NCI-H748 (cell line): ENCODE results near the gene SLC2A4.

Experiments
- DNase-seq: peaks from one replicate; lab custom pipeline; 2025; ENCODE audit not compliant: unreplicated experiment; lab: John Stamatoyannopoulos, UW

Gene SLC2A4

DNA sequence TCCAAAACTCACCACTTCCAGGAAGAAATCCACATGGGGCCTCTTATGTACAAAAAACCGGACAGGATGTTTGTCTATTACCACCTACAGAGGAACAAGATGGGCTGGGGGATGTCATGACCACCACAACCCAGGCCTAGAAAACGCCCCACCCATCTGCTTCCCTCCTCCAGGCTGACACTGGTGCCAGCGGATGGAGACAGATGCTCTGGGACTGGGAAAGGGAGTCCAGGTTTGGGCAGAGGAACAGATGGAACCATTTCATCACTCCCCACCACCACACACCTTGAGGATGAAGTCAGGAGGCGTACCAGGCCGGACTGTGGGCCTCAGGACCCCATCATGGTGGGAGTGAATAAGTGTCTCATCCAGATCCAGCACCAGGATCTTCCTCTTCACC lies 34.7 kb upstream of the SLC2A4 start:
- no peak for DNase-seq

DNA sequence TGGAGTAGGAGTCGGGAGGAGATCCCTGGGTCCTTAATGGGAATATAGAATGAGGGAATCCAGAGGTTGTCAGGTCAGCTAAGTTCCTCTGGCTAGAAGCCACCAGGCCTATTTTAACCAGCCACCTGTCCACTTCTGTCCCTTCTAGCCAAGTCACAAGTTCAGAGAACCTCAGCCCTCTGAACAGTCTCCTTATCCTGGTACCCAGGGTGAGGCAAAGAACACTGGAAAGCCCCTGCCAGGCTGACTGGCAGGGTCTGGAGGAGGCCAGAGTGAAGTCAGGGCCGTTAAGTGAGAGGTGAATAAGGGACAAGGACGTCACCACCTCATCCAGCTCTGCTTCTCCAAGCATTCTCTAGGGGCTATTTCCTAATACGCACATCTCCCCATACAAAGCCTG lies 32.7 kb upstream of the SLC2A4 start:
- DNase-seq, result no peak

DNA sequence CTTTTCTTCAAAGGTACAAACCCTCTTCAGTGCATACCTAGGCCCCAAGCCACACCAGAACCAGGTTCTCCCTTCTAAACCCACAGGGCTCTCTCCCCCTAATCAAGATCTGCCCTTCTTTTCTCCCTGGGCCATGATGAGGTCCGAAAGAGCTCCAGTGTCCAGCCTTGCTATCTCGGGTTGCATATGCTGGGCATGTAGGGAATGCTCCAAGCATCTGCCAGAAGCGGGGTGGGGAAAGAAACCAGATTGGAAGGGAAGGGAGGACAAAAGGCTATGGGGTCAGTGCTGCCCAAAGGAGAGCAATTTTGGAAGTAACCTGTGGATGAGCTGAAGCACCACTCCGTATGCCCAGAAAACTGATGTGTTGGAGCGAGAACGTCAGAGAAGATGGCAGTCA lies 32.3 kb upstream of the SLC2A4 start:
- DNase-seq, result no peak

DNA sequence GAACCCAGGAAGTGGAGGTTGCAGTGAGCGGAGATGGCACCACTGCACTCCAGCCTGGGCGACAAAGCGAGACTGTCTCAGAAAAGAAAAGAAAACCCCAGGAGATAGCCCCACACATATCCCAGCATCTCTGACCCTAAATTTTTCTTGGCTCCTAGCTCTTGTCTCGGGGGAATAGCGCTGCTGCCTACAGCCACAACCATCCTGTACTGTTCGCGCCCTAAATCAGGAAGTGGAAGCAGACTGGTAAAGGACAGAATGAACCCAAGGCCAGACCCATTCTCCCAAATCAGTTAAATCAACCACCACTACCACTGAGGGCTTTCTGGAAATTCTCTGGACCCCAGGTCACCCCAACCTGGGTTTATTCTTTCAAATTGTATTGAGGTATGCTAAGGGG lies 31.7 kb upstream of the SLC2A4 start:
- DNase-seq, result no peak

DNA sequence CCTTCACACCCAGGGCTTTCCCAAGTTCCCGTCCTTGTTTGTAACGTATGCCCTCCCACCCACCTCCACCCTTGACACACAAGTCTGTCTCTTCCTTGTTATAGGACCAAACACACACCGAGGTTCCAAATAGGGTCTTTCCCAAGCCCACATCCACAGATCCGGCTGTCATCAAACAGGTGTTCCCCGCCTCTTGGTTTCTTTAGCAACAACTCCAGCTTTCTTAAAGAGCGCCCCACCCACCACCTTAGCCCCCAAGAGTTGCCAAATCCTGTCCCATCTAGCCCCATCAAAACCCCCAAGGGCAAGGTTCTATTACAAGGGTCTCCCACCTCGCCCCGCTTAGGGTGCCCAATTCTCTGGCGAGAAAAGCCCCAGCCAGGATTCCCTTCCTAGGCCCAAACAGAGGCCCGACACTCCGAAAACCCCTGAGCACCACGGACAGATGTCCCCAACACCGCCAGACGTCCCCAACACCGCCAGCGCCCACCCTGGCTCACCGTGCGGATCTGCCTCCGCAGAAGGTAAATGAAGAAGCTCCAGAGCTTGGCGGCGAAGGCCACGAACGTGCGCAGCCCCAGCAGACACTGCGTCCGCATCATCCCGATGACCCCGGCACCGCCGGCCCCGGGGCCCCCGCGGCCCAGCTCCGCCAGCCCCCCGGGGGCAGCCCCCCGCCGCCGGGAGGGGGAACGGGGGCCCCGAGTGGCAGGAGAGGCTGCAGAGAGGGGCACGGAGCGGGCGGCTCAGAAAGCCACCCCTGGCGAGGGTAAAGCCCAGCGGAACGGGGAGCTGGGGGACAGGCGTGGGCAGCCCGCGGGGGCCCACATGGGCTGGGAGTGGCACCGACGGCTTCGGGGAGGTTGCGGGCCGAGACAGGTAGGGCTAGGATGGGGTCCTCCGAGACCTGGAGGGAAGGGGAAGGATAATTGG lies 30.6 kb upstream of the SLC2A4 start:
- DNase-seq, result no peak

DNA sequence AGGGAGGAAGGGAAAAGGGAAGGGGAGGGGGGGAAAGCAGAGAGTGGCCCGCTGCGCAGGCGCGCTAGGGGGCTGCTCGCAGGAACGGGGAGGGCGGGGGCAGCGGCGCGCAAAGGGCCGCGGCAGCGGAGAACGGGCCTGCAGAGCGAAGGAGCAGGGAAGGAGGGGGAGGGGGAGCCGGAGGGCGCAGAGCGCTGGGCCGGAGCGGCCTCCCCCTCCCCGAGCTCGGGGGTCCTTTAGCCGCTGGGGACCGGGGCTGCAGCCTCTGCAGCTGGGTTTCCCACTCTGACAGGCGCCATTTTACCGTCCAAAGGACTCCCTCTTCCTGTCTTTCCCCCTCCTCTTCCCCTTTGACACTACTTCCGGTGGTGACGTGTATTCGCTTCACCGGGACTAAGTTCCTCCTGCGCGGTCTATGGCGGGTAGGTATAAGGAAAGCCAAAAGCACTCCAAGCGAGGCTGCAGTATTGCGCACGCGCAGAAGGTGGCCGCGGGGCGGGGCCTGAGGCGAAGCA lies 29.8 kb upstream of the SLC2A4 start, which contains the start of gene CTDNEP1:
Gene CTDNEP1, minus strand, starts transcription at position 74 of the 515 bp plus-strand sequence. CDS start 438 bp downstream, outside the sequence.
- DNase-seq, result peak; percentile 100

DNA sequence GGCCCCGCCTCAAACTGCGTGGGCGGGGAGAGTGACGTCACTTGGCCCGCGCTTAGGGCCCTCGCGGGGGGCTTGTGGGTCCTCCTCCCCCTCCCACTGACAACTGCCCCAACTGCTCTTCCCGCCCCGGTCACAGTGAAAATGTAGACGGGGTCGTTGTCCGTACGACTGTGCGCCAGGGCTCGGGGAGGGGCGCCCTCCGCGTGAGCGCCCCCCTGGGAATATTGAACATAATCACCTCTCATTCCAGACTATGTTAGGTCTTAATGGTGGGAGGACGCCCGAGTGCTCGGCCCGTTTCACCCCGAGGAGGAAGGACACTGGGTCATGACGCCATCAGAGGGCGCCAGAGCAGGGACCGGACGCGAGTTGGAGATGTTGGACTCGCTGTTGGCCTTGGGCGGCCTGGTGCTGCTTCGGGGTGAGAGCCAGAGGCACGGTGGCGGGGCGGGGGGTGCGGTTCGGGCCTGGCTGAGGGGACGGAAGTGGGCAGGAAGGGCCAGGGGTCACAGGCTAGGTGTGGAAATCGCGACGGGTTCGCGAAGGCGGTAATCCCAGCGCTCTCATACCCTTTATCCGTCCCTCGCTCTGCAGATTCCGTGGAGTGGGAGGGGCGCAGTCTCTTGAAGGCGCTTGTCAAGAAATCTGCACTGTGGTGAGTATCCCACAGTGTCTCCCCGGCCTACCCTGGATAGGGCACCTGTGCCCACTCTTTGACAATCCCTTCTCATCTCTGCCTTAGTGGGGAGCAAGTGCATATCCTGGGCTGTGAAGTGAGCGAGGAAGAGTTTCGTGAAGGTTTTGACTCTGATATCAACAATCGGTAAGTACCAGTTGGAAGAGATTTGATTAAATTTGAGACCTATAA lies 29.1 kb upstream of the SLC2A4 start, which contains the start of gene ELP5:
Gene ELP5, plus strand, starts transcription at position 40 of the 868 bp plus-strand sequence. Its CDS starts 336 bp downstream, at position 376.
- peak; percentile 97 for DNase-seq

DNA sequence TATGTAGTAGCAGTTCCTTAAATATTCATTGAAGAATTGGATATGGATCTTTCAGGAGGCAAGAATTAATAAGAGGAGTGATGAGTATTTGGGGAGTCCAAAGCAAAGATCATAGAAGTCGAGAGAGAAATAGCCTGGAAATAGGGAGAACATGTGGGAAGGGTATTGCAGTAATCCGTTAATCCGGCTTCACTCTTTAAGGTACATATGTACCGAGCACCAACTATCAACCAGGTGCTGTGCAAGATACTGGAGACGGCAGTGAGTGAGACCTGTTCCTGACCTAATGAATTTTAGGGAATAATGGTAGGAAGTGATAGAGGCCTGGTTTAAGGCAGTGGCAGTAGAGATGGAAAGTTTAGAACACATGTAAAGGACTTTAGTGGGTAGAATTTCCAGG lies 28.4 kb upstream of the SLC2A4 start:
- DNase-seq, result no peak

DNA sequence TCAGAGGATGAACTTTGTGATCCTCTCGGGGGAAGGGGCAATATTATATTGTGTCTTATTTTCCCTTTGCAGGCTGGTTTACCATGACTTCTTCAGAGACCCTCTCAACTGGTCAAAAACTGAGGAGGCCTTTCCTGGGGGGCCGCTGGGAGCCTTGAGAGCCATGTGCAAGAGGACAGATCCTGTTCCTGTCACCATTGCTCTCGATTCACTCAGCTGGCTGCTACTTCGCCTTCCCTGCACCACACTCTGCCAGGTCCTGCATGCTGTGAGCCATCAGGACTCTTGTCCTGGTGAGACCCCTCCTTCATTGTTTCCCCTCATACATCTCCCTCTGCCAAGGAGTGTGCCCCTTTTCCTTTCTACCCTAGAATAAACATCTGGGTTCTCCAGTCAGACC lies 27.0 kb upstream of the SLC2A4 start:
- no peak for DNase-seq

DNA sequence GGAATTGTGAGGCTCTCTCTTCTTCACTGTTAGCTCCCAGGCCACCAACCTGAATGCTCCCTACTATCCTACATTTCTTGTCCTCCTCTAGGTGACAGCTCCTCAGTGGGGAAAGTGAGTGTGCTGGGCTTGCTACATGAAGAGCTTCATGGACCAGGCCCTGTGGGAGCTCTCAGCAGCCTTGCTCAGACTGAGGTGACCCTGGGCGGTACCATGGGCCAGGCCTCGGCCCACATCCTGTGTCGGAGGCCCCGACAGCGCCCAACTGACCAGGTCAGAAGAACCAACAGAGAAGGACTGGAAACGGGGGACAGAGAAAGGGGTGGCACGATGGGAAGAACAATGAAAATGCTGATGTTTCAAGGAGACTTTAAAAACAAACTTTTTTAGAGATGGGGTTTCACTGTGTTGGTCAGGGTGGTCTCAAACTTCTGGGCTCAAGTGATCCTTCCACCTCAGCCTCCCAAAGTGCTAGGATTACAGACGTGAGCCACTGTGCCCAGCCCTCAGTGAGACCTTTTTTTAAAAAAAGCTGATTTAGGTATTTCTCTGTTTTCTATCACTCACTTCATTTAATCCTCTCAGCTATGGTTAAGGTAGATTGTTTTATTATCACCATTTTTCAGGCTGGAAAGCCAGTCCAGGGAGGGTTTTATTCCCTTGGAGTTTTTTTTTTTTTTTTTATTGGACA lies 24.6 kb upstream of the SLC2A4 start:
- DNase-seq, result no peak

DNA sequence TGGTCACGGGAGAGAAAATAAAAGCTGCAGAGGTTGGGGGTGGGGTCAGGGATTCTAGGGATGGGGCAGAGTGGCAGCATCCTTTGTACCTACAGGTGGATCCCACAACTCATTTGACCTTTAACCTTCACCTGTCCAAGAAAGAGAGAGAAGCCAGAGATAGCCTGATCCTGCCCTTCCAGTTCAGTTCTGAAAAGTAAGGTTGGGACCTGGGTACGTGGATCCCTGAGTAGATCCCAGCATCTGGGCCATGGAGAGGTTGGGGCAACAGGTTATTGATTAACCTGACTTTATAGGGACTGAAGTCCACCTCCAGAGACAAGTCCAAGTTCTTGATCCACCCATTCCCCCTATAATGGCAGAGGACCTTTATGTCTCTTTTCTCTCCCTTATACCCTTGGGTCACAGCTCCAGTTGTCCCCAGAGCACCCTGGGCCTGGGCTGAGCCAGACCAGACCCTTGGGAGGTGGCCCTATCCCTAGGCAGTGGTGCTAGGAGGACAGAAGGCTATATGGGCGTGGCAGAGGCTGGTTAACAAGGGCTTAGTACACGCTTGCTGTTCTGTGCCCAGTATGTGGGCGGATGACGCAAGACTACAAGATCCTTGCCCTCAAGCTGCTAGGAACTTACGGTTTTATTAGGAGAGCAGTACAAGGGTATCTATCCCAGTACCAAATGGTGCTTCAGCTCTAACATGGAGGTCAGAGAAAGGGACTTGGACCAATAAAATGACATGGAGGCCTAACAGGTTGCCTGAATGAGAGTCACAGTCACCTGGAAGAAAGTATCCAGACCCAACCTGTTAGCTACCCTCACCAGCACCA lies 22.6 kb upstream of the SLC2A4 start:
- no peak for DNase-seq

DNA sequence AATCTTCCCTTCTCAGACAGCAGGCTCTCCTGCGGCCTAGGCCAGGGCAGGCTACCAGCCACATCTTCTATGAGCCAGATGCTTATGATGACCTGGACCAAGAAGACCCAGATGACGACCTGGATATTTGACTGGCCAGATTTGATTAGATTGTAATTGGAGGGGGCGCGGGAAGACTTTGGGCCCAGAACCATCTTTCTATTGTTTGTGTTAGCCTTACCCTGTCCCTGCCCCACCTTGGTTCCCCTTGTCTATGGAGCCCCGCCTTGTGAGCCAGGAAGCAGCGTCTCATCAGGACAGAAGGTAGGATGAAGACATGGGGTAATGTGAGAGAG lies 22.0 kb upstream of the SLC2A4 start:
- DNase-seq, result no peak

DNA sequence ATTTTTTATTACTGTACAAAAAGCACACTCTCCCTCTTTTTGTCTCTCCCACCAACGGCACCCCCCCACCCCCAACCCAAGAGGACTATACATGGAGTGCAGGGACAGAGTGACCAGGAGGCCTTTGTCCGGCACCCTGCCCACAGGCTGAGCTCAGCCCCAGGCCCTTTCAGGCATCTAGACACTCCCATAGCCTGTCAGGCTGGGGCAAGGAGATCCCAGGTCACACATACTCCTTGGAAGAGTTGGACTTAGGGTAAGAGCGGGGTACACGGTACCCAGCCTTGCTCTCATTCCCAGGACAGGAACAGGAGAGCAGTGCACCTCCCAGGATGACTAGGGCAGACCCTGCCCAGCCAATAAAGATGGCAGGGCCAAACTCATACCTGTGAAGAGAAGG lies 21.4 kb upstream of the SLC2A4 start:
- DNase-seq, result no peak

DNA sequence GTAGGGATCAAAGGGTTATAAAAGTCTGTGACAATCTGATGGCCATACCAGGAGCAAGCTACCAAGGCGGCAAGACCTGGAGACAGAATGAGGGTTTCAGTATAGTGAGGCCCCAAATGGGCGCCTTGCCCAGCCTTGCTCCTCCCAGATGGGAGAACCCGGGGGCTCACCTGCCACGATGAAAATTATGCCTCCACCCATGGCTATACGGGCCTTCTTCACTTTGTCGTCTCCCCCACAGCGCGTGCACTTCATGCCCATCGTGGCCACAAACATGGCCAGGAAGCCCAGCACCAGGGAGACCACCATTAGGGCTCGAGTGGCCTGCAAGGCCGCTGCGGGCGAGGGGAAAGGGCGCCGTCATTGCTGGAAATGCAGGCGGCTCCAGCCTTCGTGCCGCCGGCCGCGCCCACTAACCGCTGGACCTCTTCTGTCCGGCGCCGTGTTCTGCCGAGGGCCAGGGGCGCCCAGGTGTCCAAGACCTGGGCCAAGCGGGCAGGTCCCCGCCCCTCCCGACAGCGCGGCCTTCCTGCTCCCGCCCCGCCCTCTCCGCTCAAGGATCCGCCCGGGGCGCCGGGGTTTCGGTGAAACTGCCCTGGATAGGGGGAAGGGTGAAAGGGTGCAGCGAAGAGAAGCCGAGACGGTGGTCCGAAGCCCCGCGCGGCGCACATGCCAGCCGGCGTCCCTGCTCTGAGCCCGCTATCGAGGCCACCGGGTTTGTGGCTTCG lies 20.7 kb upstream of the SLC2A4 start:
- DNase-seq, result peak; percentile 79

DNA sequence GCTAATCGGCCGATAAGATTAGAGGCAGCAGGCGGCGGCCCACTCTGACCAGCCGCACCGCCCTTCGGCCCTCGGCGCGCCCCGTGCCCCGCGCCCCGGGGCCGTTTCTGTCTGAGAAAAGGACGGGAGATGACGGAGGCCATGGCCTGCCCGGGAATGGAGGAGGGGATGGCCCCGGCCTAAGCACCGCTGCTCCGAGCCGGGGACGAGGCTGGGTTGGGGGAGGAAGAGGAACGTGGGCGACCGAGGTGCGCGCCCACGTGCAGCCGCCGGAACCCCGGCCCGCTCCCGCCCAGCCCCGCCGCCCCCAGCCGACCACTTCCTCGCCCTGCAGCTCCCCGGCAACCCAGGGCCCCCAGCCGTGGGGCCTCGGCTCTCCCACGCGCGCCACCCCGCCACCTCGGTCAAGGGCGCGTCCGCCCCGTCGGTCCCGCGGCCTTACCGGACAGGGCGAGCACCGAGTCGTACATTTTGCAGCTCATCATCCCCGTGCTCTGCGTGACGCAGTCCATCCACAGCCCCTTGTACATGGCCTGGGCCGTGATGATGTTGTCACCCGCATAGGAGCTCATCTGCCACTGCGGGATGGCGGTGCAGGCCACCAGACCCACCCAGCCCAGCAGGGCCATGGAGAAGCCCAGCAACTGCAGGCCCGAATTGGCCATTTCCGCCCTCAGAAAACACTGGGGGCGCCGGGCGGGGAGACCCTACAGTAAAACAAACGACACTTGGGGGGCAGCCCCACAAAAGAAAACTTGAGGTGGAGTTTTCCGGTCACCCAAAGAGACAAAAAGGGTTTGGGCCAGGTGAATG lies 19.9 kb upstream of the SLC2A4 start:
- peak; percentile 58 for DNase-seq

DNA sequence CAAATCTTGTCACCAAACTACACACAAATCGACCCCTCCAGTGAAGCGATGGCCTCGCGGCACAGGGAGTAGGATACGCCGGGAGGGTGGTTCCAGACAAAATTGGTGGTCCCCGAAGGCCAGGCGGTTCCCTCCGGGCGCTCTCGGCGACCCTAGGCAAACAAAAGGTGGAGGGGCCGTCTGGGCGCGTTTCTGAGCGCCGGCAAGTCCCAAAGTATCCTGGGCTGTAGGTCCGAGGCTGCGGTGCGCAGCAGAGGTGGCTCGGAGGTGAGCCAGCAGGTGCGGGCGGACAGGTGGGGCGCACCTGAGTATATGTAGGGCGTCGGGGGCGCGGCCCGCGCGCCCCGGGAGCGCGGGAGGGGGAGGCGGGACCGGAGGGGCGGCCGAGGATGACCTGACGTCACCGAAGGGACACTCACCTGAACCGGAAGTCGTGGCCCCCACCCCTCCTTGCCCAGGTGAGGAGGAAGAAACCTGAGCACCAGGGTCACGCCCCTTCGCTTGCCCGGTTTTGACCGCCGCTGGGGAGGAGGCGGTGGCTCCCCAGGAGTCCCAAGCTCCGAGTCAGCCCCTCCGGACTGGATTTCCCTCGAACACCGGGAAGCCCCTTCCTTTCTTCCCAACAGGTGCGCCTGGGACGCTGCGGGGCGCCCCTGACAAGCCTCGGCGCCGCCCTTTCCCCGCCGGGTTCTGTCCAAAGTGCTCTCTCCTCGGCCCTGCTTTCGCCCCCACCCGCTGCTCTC lies 19.2 kb upstream of the SLC2A4 start, which contains the start of gene CLDN7:
Gene CLDN7, minus strand, starts transcription at position 287 of the 743 bp plus-strand sequence. CDS start 435 bp downstream, outside the sequence.
- peak; percentile 97 for DNase-seq

DNA sequence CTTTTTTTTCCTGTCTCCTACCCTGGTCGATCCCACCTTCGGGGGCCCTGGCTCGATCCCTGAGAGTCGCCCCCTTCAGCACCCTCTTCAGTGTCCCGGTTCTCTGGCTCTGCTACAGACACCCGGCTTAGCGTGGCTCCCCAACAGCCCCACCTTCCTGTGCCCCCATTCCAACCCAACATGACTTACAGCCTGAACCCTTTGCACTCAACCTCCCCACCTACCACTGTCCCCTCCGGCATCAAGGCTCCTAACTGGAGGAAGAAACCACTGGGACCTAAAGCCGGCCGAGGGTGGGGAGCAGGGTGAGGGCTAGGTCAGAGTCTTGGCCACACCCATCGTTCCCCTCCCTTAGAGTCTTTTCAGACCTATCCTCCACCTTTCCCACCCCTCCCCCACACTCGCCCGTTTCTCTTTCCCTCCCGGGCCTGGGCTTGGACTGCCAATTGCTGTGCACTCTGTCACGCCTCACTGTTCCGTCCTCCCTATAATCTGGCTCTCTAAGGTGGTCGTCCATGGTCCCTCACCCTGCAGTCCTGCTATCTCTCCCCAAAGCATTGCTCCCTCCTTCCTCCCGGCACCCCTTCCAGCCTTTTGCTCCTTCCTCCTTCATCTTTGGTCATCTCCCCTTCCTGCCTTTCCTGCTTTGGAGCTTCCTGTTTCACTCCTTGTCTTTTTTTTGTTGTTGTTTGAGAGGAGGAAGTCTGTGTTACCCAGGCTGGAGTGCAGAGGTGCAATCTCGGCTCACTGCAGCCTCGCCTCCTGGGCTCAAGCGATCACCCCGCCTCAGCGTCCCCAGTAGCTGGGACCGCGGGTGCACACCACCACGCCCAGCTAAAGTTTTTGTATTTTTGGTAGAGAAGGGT lies 18.4 kb upstream of the SLC2A4 start:
- peak; percentile 77 for DNase-seq
